CD4-positive, alpha-beta memory T cell (primary cell): ENCODE measurements around the gene THRA. TPM values are rescaled to one million over a fixed set of nuclear protein-coding genes. Genes with fewer than 3 reads are reported as not detected.
A peak's percentile ranks its signal among the peaks of the same experiment; 100 is the strongest.

Source experiments
- CTCF ChIA-PET: fragments of 350-600 bp; sonication (Branson Sonifier 250); formaldehyde crosslinking; loops from one replicate; lab custom pipeline; 2021; ENCODE audit warnings: inconsistent platforms; ENCODE audit not compliant: partially characterized antibody; lab: Charles Lee
- POLR2A ChIA-PET: fragments of 350-600 bp; sonication (Branson Sonifier 250); formaldehyde crosslinking; loops from one replicate; lab custom pipeline; 2021; ENCODE audit not compliant: partially characterized antibody; lab: Charles Lee
- DNase-seq, 5 donors: peaks; one replicate each; pipeline versions ENCODE4 v3.0.0 to v3.0.0-alpha.2; 2020 to 2022; ENCODE audit warnings: mixed read lengths in 1 of 5
- H3K27ac ChIP-seq: one replicate; pipeline ENCODE4 v1.7.0; 2013; ENCODE audit warnings: low read depth, low read length
- H3K27me3 ChIP-seq: 2 replicates; pipeline ENCODE4 v1.7.0; 2013; ENCODE audit warnings: mild to moderate bottlenecking, low read length, moderate library complexity; ENCODE audit not compliant: insufficient read depth
- H3K36me3 ChIP-seq: 2 replicates; pipeline ENCODE4 v1.7.0; 2013; ENCODE audit warnings: mild to moderate bottlenecking, low read length, moderate library complexity; ENCODE audit not compliant: insufficient read depth
- H3K4me1 ChIP-seq: 2 replicates; pipeline ENCODE4 v1.7.0; 2013; ENCODE audit warnings: mild to moderate bottlenecking, low read length, moderate library complexity; ENCODE audit not compliant: insufficient read depth
- H3K4me3 ChIP-seq, 2 donors: one replicate each; pipeline ENCODE4 v1.7.0; 2013; ENCODE audit warnings: low read length in 2 of 2, mild to moderate bottlenecking in 1 of 2
- H3K9me3 ChIP-seq, 2 donors: one replicate each; pipeline ENCODE4 v1.7.0; 2013; ENCODE audit warnings: low read length in 2 of 2, control low read depth in 1 of 2; ENCODE audit not compliant: control insufficient read depth in 1 of 2
- H3K27ac Mint-ChIP-seq, 7 donors: one replicate each; pipeline ENCODE4 v1.8.0; 2020 to 2021; ENCODE audit warnings: mixed read lengths in 7 of 7, mild to moderate bottlenecking in 6 of 7, inconsistent platforms in 3 of 7, moderate library complexity in 3 of 7
- H3K27me3 Mint-ChIP-seq, 2 donors: one replicate each; pipeline ENCODE4 v1.8.0; 2020 to 2021; ENCODE audit warnings: mixed read lengths in 2 of 2
- H3K36me3 Mint-ChIP-seq, 2 donors: one replicate each; pipeline ENCODE4 v1.8.0; 2020 to 2021; ENCODE audit warnings: mixed read lengths in 2 of 2, inconsistent platforms in 1 of 2, mild to moderate bottlenecking in 1 of 2
- H3K4me1 Mint-ChIP-seq, 4 donors: one replicate each; pipeline ENCODE4 v1.8.0; 2020 to 2021; ENCODE audit warnings: mixed read lengths in 4 of 4, mild to moderate bottlenecking in 1 of 4
- H3K4me3 Mint-ChIP-seq, 8 donors: one replicate each; pipeline ENCODE4 v1.8.0; 2020 to 2021; ENCODE audit warnings: mixed read lengths in 8 of 8, mild to moderate bottlenecking in 7 of 8, moderate library complexity in 6 of 8, inconsistent platforms in 3 of 8
- H3K9me3 Mint-ChIP-seq, 8 donors: one replicate each; pipeline ENCODE4 v1.8.0; 2020 to 2021; ENCODE audit warnings: mixed read lengths in 8 of 8, mild to moderate bottlenecking in 5 of 8, inconsistent platforms in 3 of 8, moderate library complexity in 1 of 8
- intact Hi-C: fragments of 100-400 bp; cut with micrococcal nuclease; formaldehyde crosslinking; loops from one replicate; pipeline ENCODE4 v1.15.1; 2023
- polyA plus RNA-seq, 2 donors: library from polyadenylated mRNA; unstranded; fragments of 300-500 nt; fragmentation: Illumina TruSeq; gene quantifications; one replicate each; pipeline ENCODE4 v1.2.3, GENCODE V29; 2021
- total RNA-seq, 2 experiments: library from RNA; stranded (reverse); gene quantifications; one replicate each; pipeline ENCODE4 v1.2.3, GENCODE V29; 2021

The THRA gene
- total and polyA plus RNA-seq, 4 experiments from 2014 or later = 5.8 to 41.3 (median 23.9) TPM

DNA sequence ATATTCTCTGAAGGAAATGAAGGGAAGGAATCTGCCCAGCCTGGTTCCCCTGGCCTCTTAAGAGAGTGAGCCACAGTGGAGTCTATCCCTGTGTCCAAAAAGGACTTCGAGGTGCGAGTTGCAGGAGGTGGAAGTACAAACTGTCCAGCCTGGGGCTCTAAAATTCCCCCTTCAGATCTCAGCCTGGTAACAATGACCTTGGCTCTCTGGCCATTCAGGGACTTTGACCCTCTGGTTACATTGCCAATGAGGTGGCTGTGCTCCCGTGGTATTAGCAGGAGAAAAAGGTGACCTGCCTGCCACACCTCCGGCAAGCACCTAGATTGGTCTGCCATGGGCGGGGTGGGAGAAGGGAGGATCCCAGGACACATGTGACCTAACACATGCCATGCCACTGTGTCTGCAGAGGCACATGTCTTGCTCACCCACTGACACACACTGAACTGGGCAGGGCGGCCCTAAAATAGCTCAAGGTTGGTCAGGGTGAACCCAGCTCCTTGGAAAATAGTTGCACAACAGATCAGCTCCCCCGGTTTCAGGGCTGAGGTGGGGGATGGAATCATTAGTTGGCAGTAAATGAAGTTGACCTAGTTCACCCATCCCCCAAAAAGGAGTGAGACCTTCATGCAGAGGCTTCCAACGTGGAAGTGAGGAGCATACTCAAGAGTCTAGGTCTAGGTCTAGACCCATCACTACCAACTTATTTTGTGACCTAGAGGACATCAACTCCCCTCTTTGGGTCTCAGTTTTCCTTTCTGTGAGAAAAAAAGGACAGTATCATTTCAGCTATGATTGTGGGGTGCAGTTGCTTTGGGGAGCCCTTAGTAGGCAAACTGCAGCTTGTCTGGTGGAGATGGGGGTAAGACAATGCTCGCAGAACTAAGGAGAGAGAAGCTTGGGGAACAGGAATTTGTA, 35.4 kb downstream of the THRA start:
- H3K4me3 ChIP-seq = peak overlapping the region; percentile 13 to 35
- Mint-ChIP-seq H3K36me3 (peaks cover 36 to 38% of the 10 kb centered on the region in 2 donors), H3K27ac (peak overlapping the region; percentile 86 to 99 (median 95)), H3K27me3 (no peaks in the 10 kb centered on the region), H3K4me3 (peak overlapping the region; percentile 80 to 99 (median 98)), H3K4me1 (peaks cover 60 to 93% (median 78%) of the 10 kb centered on the region in 4 donors), H3K9me3 (no peaks in the 10 kb centered on the region)
- H3K4me1 ChIP-seq = peaks cover 88% of the 10 kb centered on the region
- H3K27ac ChIP-seq = peak overlapping the region; percentile 92
- DNase-seq = peak in 1 of 5 donors; percentile 53
- H3K27me3 ChIP-seq = no peaks in the 10 kb centered on the region
- ChIA-PET CTCF (interaction anchor here (0.9 to 21.9 kb wide), 8 partner anchors 9 to 85 kb away, joined by 3 to 543 read pairs (median 8); partner anchors contain the start of genes CASC3 and THRA), POLR2A (interaction anchor here (0.7 to 16.2 kb wide), 21 partner anchors 9 to 1590 kb away, joined by 3 to 494 read pairs (median 5); partner anchors contain the start of genes CASC3, EIF1, MED24 and MSL1)
- H3K9me3 ChIP-seq = no peaks in the 10 kb centered on the region
- intact Hi-C loops = no loop called here
- H3K36me3 ChIP-seq = peaks cover 20% of the 10 kb centered on the region

DNA sequence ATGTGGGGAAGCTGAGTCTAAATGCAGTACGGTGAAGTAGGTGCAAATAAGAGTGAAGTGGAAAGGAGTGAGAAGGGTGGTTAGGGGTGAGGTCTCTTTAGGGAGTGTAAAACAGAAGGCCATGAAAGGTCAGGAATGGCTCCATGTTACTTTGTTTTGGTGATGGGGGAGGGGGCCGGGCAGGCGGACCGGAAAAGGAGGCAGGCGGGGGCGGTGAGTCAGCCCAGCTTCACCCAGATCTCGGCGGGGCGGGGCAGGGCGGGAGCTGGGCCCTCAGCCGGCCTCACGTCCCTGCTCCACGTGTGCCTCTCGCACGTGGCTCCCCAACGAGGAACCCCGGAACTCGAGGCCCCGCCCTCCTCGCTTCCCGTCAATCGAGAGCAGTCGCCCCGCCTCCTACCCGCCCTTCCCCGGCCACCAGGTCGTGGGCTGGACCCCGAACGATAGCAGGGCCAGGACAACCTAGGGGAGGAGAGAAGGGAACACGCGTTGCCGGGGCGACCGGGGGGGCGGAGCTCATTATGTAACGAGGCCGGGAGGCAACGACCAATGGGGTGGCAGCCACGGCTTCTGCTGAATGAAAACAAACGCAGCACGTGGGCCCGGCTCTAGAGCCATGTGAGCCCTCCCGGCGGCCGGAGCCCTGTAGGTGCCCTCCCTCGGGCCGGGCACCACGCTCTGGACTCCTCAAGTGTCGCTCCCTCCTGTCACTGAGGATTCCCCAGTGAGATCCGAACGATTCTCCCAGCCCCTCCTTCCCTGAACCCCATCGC, 36.3 kb downstream of the THRA start:
- peak; percentile 98 to 100 (median 99) for DNase-seq
- ChIA-PET CTCF (interaction anchor here (0.9 to 21.9 kb wide), 8 partner anchors 8 to 86 kb away, joined by 3 to 543 read pairs (median 8); partner anchors contain the start of genes CASC3 and THRA), POLR2A (interaction anchor here (0.7 to 16.2 kb wide), 25 partner anchors 9 to 1589 kb away, joined by 3 to 494 read pairs (median 4); partner anchors contain the start of genes CASC3, EIF1, MED24 and MSL1)
- Histone ChIP-seq H3K27ac (peak overlapping the region; percentile 92), H3K27me3 (no peaks in the 10 kb centered on the region), H3K4me1 (peaks cover 90% of the 10 kb centered on the region), H3K36me3 (peaks cover 12% of the 10 kb centered on the region), H3K9me3 (no peaks in the 10 kb centered on the region), H3K4me3 (peak overlapping the region; percentile 73 to 96)
- intact Hi-C loops = loop anchor here (1.0 kb wide), 4 partner anchors 9 to 146 kb away; partner anchors contain the start of gene MSL1
- Mint-ChIP-seq H3K27ac (peak overlapping the region; percentile 86 to 99 (median 94)), H3K36me3 (peaks cover 29 to 30% of the 10 kb centered on the region in 2 donors), H3K4me3 (peak overlapping the region; percentile 80 to 99 (median 98)), H3K9me3 (no peaks in the 10 kb centered on the region), H3K27me3 (no peaks in the 10 kb centered on the region), H3K4me1 (peaks cover 61 to 95% (median 79%) of the 10 kb centered on the region in 4 donors)

- Histone ChIP-seq H3K36me3 (peaks cover 5% of the 10 kb centered on the region), H3K4me1 (peaks cover 90% of the 10 kb centered on the region), H3K9me3 (no peaks in the 10 kb centered on the region), H3K27me3 (no peaks in the 10 kb centered on the region), H3K4me3 (peak overlapping the region; percentile 73 to 96), H3K27ac (peak overlapping the region; percentile 92)
- Mint-ChIP-seq H3K4me3 (peak overlapping the region; percentile 80 to 99 (median 98)), H3K27me3 (no peaks in the 10 kb centered on the region), H3K27ac (peak overlapping the region; percentile 86 to 99 (median 94)), H3K9me3 (no peaks in the 10 kb centered on the region), H3K36me3 (peaks cover 24 to 27% of the 10 kb centered on the region in 2 donors), H3K4me1 (peaks cover 64 to 96% (median 81%) of the 10 kb centered on the region in 4 donors)
- intact Hi-C loops = loop anchor here (1.0 kb wide), 4 partner anchors 8 to 147 kb away; partner anchors contain the start of gene MSL1
- no peak for DNase-seq
- POLR2A ChIA-PET = interaction anchor here (0.8 to 16.2 kb wide), 26 partner anchors 8 to 1588 kb away, joined by 3 to 494 read pairs (median 4); partner anchors contain the start of genes CASC3, EIF1, MED24 and MSL1
- CTCF ChIA-PET = interaction anchor here (0.5 to 21.9 kb wide), 11 partner anchors 7 to 92 kb away, joined by 3 to 543 read pairs (median 7); partner anchors contain the start of genes MED24 and THRA
Observed at GRCh38 chr17:40099619-40100418, 37.1 kb downstream of the THRA start.

GRCh38 chr17:40100419-40100668, 37.6 kb downstream of the THRA start, which contains the start of gene NR1D1:
TSS of gene NR1D1 (minus strand) at chr17:40100589. CDS start at chr17:40100094, 495 bp downstream.
- CTCF ChIA-PET = interaction anchor here (0.5 to 21.9 kb wide), 8 partner anchors 11 to 91 kb away, joined by 3 to 543 read pairs (median 6); partner anchors contain the start of genes MED24 and THRA
- no peak for DNase-seq
- H3K27ac ChIP-seq = peak within 1 kb of the TSS; percentile 92
- H3K36me3 Mint-ChIP-seq = peaks cover 22 to 27% of the 10 kb centered on the region in 2 donors
- H3K4me3 ChIP-seq = peak within 1 kb of the TSS; percentile 73 to 96
- H3K9me3 ChIP-seq = no peaks in the 10 kb centered on the region
- peak within 1 kb of the TSS; percentile 80 to 99 (median 98) for H3K4me3 Mint-ChIP-seq
- H3K4me1 Mint-ChIP-seq = peaks cover 65 to 96% (median 82%) of the 10 kb centered on the region in 4 donors
- peaks cover under 1% of the 10 kb centered on the region for H3K36me3 ChIP-seq
- no peaks in the 10 kb centered on the region for H3K27me3 ChIP-seq
- H3K4me1 ChIP-seq = peaks cover 90% of the 10 kb centered on the region
- POLR2A ChIA-PET = interaction anchor here (0.7 to 16.2 kb wide), 18 partner anchors 9 to 227 kb away, joined by 3 to 494 read pairs (median 7); partner anchors contain the start of genes CASC3, MED24, MSL1 and PSMD3
- no peaks in the 10 kb centered on the region for H3K9me3 Mint-ChIP-seq
- intact Hi-C loops = no loop called here
- no peaks in the 10 kb centered on the region for H3K27me3 Mint-ChIP-seq
- H3K27ac Mint-ChIP-seq = peak within 1 kb of the TSS; percentile 86 to 99 (median 94)

GRCh38 chr17:40100669-40101366, 38.1 kb downstream of the THRA start:
- H3K9me3 ChIP-seq = no peaks in the 10 kb centered on the region
- H3K4me3 ChIP-seq = peak overlapping the region; percentile 73 to 96
- peaks cover 90% of the 10 kb centered on the region for H3K4me1 ChIP-seq
- H3K36me3 ChIP-seq = no peaks in the 10 kb centered on the region
- peak overlapping the region; percentile 80 to 99 (median 98) for H3K4me3 Mint-ChIP-seq
- peak; percentile 89 to 95 (median 90) for DNase-seq
- intact Hi-C loops = no loop called here
- no peaks in the 10 kb centered on the region for H3K9me3 Mint-ChIP-seq
- ChIA-PET POLR2A (interaction anchor here (0.7 to 16.2 kb wide), 18 partner anchors 9 to 640 kb away, joined by 3 to 494 read pairs (median 6); partner anchors contain the start of genes CASC3, CDK12, MED24 and MSL1), CTCF (interaction anchor here (0.5 to 21.9 kb wide), 9 partner anchors 11 to 91 kb away, joined by 3 to 543 read pairs (median 5); partner anchors contain the start of genes MED24 and THRA)
- H3K4me1 Mint-ChIP-seq = peaks cover 65 to 96% (median 82%) of the 10 kb centered on the region in 4 donors
- peak overlapping the region; percentile 92 for H3K27ac ChIP-seq
- H3K27me3 ChIP-seq = no peaks in the 10 kb centered on the region
- H3K27me3 Mint-ChIP-seq = no peaks in the 10 kb centered on the region
- peaks cover 20 to 23% of the 10 kb centered on the region in 2 donors for H3K36me3 Mint-ChIP-seq
- peak overlapping the region; percentile 86 to 99 (median 94) for H3K27ac Mint-ChIP-seq
